Activated CD4-positive, CD25-positive, alpha-beta regulatory T cell (primary cell): ENCODE data around the gene RAPGEF6.
"Not testable (repeated sequence)": the region's sequence is repeated elsewhere in the genome, so short reads cannot be mapped to it uniquely, and the experiment has no call there.

Experiments
- DNase-seq, 4 experiments: peaks; one replicate each; lab custom pipeline; 2025; lab: John Stamatoyannopoulos, UW

The RAPGEF6 gene

DNA sequence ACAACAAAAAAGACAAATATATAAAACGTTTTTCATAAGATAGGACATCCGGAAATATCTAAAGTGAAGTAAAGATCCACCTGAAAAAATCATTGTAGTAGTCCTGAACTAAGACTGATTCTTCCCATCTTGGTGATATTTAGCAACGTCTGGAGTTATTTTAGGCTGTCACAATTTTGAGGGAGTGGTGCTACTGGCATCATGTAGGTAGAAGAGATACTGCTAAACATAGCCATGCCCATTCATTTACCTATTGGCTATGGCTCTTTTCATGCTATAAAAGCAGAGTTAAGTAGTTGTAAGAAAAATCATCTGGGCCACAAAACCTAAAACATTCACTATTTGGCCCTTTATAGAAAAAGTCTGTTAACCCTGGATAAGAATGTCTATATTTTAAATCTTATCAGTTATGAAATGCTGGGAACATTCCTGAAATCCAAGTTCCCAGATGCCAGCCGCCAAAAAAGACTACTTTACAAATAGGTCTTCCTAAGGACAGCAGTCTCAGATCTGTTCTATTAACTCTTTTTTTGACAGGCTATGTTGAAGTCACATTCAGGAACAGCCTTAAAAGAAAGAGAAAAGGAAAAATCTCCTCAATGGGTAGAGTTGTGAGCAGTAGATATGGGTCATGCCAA, 27.0 kb downstream of the RAPGEF6 start:
- DNase-seq = no peak

DNA sequence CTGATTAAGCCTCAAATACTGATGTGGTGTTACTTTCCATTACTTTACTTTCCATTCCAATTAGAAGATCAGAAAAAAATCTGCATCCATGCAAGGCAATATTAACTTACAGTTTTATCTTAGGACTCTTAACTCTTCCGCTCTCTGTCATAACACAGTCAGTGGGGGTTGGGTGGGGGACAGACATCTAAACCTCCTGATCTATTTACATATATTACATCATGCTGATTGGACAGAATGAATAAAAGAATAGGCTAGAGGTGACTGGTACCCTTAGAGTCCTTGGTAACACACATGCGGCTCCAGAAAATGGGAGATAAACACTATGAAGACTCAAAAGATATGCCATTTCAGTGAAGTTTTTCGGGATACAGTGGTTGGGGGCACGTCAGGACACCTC, 27.6 kb downstream of the RAPGEF6 start:
- DNase-seq = no peak

DNA sequence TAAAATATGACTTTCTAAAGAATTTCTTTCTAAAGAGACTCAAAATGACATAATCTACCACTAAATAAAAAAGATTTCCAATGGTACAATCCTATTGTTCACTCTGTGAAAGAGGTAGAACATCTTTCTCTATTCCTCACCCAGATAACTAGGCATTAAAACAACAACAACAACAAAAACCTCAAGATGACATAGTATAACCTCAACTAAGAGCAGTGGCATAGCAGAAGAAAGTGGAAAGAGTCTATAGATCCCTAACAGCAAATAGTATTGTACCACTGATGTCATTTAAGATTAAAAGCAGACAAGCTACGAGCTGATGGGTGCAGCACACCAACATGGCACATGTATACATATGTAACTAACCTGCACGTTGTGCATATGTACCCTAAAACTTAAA, 29.9 kb downstream of the RAPGEF6 start:
- no peak for DNase-seq

- no peak for DNase-seq
Measured at GRCh38 chr5:131595088-131596033, 39.7 kb downstream of the RAPGEF6 start.

DNA sequence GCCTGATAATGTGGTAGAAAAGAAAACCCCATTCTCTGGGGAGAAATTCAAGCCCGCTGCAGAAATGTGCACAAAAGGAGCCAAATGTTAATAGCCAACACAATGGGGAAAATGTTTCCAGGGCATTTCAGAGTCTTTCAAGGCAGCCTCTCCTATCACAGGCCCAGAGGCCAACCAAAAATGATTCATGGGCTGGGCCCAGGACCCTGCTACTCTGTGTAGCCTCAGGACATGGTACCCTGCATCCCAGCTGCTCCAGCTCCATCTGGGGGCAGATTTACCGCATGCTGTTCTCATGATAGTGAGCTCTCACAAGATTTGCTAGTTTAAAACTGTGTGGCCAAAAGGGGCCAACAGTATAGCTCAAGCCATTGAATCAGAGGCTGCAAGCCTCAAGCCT, 41.1 kb downstream of the RAPGEF6 start:
- no peak for DNase-seq

- DNase-seq = not testable (repeated sequence)
Measured at GRCh38 chr5:131593436-131593835, 41.6 kb downstream of the RAPGEF6 start.

DNA sequence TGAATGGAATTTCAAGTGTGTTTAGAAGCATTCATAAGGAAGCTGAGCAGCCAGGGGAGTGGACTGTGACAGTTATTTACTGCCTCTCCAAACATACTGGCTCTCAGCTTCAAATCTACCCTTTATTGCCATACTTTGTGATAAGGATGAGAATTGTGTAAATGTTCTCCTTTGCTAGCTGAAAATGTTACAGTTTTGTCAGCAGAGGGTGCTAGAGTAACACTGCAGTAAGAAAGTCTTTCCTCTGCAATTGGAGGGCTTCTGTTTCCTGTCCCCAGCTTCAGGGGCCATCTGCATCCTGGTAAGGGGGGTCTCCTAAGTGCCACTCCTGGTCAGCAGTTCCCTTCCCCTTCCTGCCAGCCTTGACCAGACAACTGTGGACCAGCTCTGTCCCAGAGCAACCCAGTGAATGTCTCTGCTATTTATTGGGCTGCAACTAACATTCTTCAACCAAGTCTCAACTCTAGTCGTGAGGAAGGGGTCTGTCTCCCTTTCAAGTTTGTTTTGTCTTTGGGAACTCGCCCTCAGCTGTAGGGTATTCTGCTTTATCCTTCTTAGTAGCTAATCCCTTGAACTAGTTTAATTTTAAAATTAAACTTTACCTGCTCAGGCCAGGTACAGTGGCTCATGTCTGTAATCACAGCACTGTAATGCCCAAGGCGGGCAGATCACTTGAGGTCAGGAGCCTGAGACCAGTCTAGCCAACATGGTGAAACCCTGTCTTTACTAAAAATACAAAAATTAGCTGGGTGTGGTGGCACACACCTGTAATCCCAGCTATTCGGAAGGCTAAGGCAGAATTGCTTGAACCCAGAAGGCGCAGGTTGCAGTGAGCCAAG, 45.3 kb downstream of the RAPGEF6 start:
- DNase-seq = no peak

DNA sequence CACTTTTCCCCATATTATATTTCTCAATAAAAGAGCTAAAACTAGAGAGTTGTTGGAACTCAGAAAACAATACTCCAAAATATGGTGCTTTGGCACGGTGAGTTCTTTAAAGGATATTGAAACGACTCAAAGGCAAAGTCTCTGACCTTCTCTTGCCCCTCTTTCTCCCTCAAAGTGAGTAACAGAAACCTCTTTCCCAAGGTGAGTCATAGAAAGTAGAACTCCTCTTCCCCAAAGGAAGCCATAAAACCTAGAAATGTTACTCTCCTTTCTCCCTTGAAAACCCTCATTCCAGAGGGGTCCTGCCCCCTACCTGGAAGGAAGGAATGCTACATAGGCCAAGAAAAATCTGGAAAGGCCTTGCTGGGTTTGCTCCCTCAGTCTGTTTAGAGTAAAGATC, 47.5 kb downstream of the RAPGEF6 start:
- no peak for DNase-seq

DNA sequence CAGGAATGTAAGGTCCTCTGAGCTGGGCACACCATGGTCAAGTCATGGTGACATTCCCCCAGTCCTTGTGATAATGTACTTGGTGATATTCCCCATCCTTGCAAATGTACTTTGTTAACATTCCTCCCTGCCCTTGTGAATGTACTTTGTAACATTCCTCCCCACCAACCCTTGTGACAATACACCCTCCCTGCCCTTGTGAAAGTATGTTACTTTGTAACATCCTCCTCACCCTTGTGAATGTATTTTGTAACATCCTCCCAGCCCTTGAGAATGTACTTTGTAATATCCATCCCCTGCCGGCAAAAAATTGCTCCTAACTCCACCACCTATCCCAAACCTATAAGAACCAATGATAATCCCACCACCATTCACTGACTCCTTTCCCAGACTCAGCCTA, 53.3 kb downstream of the RAPGEF6 start:
- DNase-seq = no peak

GRCh38 chr5:131579917-131580671, 54.9 kb downstream of the RAPGEF6 start:
- no peak for DNase-seq

- no peak for DNase-seq
Measured at GRCh38 chr5:131575660-131576227, 59.3 kb downstream of the RAPGEF6 start.

DNA sequence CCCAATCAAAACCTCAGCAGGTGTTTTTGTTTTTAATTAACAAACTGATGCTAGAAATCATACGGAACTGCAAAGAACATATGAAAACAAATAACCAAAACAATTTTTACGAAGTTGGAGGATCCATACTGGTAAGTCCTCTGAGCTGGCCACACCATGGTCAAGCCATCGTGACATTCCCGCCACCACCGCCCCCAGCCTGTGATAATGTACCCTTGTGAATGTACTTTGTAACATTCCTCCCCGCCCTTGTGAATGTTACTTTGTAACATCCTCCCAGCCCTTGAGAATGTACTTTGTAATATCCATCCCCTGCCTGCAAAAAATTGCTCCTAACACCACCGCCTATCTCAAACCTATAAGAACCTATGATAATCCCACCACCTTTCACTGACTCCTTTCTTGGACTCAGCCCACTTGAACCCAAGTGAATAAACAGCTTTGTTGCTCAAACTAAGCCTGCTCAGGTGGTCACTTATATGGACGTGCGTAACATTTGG, 63.3 kb downstream of the RAPGEF6 start:
- DNase-seq = no peak

DNA sequence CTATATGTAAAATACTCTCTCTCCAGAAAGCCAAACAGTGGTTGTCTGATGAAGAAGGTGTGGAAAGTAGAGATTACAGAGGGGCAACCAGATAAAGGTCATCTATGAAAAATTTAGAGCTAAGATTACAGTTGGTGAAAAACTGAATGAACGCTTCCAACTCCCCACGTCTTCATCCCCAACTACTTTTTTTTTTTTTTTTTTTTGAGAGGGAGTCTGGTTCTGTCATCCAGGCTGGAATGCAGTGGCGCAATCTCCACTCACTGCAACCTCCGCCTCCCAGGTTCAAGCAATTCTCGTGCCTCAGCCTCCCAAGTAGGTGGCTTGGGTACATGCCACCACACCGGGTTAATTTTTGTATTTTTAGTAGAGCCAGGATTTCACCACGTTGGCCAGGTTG, 64.3 kb downstream of the RAPGEF6 start:
- DNase-seq = no peak

- DNase-seq = no peak
Measured at GRCh38 chr5:131564229-131564652, 70.8 kb downstream of the RAPGEF6 start.

DNA sequence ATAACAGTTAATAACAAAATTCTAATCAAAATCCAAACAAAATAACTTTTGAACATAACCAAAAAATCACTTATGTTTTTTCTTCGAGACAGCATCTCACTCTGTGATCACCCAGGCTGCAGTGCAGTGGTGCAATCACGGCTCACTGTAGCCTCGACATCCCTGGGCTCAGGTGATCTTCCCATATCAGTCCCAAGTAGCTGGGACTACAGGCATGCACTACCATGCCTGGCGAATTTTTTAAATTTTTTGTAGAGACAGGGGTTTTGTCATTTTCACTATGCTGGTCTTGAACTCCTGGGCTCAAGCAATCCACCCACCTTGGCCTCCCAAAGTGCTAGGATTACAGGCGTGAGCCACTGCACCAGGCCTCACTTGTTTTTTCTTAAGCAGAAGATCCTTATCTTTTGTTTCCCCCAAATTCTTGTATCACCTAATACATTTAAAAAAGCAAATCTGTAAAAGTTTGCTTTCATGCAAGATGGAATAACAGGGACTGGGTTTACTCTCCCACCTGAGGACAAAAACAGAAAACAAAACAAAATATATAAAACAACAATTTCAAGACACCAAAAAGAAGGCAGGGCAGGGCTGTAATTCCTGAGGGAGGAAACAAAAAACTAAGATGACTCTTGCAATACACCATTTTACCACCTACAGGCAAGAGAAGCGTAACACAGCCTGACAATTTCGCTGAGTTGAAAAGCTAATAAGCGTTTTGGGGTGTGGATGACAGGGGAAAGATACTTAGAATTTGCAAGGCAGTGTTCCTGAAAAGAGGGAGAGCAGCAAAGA, 71.4 kb downstream of the RAPGEF6 start:
- no peak for DNase-seq

- DNase-seq = no peak
Measured at GRCh38 chr5:131550606-131551005, 84.4 kb downstream of the RAPGEF6 start.

GRCh38 chr5:131548176-131548575, 86.9 kb downstream of the RAPGEF6 start:
- no peak for DNase-seq

DNA sequence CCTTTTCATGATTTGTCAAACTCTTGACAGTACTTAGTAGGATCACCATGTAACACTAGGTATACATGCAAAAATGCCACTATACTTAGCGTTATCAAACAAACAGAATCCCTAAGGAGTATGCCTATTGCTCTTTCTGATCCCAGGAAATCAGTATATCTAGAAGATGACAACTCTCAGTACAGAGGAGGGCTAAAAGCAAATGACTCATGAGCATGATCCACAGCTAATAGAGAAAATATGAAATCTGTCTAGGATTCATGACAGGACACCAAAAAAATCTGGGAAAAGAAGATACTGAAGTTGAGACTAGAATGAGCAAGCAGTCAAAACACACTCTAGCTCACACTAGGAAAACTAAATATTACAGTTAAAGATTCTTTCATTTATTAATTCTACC, 89.2 kb downstream of the RAPGEF6 start:
- DNase-seq = no peak

GRCh38 chr5:131542723-131543122, 92.3 kb downstream of the RAPGEF6 start:
- DNase-seq = no peak

DNA sequence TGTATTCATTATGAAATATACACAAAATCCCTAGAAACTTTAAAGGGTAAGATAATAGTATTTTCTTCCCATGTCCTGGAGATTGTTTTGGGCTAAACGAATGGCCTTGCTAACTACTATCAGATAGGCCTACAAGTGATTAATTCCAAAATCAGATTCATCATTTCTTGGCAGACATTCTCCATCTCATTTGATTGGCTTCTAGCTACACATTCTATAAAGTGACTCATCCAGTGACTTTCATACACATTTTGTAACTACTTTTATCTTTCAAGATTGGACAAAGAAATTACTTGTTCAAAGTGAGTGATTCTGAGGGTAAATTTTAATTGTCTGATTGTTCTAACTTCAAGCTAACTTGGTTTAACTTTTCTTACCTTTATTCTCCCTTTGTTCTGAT, 93.3 kb downstream of the RAPGEF6 start:
- DNase-seq = no peak
